PC-9 (cell line): ENCODE results near the gene AMTN. TPM values are rescaled to one million over a fixed set of nuclear protein-coding genes. Genes with fewer than 3 reads are reported as not detected.

ENCODE experiments used
- BruUV-seq: library from RNA; stranded (reverse); fragments of 400-500 nt; replicated peaks from 2 replicates; lab custom pipeline; 2021; lab: Mats Ljungman, UMichigan
- CTCF ChIA-PET: fragments of 300-600 bp; sonication (Branson Sonifier 250); formaldehyde crosslinking; loops from one replicate; lab custom pipeline; 2022; ENCODE audit warnings: antibody characterized with exemption; lab: Charles Lee
- POLR2A ChIA-PET: fragments of 300-600 bp; sonication (Branson Sonifier 250); formaldehyde crosslinking; loops from one replicate; lab custom pipeline; 2022; ENCODE audit warnings: antibody characterized with exemption; ENCODE audit not compliant: unreplicated experiment; lab: Charles Lee
- DNase-seq, 2 experiments: peaks; one replicate each; pipeline versions ENCODE4 v3.0.0 to v3.0.0-alpha.2; 2015 to 2022; ENCODE audit warnings: mixed read lengths in 1 of 2
- H2AFZ ChIP-seq: fragments of 200-600 bp; sonication (generic); 2 replicates; pipeline ENCODE4 v1.8.1; 2017; ENCODE audit warnings: antibody characterized with exemption
- H3F3A ChIP-seq: fragments of 200-600 bp; sonication (generic); 2 replicates; pipeline ENCODE4 v1.8.1; 2017; ENCODE audit warnings: antibody characterized with exemption, mild to moderate bottlenecking, low read depth; ENCODE audit not compliant: insufficient read depth
- H3K27ac ChIP-seq: fragments of 200-600 bp; sonication (generic); 2 replicates; pipeline ENCODE4 v1.6.1; 2016; ENCODE audit warnings: mixed run types
- H3K27me3 ChIP-seq: fragments of 200-600 bp; sonication (generic); 2 replicates; pipeline ENCODE4 v1.6.1; 2016; ENCODE audit warnings: low read depth, mixed run types; ENCODE audit not compliant: insufficient read depth
- H3K36me3 ChIP-seq: fragments of 200-600 bp; sonication (generic); 2 replicates; pipeline ENCODE4 v1.6.1; 2016; ENCODE audit warnings: low read depth, mixed run types
- H3K4me1 ChIP-seq: fragments of 200-600 bp; sonication (generic); replicated peaks from 2 replicates; pipeline ENCODE4 v1.6.1; 2016; ENCODE audit warnings: mixed run types; ENCODE audit not compliant: insufficient read depth
- H3K4me2 ChIP-seq: fragments of 200-600 bp; sonication (generic); 2 replicates; pipeline ENCODE4 v1.6.1; 2017; ENCODE audit warnings: mixed run types
- H3K4me3 ChIP-seq: fragments of 200-600 bp; sonication (generic); 2 replicates; pipeline ENCODE4 v1.6.1; 2016; ENCODE audit warnings: mixed run types
- H3K79me2 ChIP-seq: fragments of 200-600 bp; sonication (generic); 2 replicates; pipeline ENCODE4 v1.6.1; 2017; ENCODE audit warnings: low read depth, mixed run types
- H3K9me2 ChIP-seq: fragments of 200-600 bp; sonication (generic); 2 replicates; pipeline ENCODE4 v1.8.1; 2017; ENCODE audit warnings: mild to moderate bottlenecking; ENCODE audit not compliant: insufficient read depth
- H3K9me3 ChIP-seq: fragments of 200-600 bp; sonication (generic); 2 replicates; pipeline ENCODE4 v1.8.1; 2016; ENCODE audit warnings: low read depth; ENCODE audit not compliant: insufficient read depth
- H4K20me1 ChIP-seq: fragments of 200-600 bp; sonication (generic); 2 replicates; pipeline ENCODE4 v1.8.1; 2017; ENCODE audit not compliant: insufficient read depth
- EZH2 ChIP-seq: fragments of 200-600 bp; sonication (generic); IDR thresholded peaks from 2 replicates; pipeline ENCODE4 v1.8.0; 2017; ENCODE audit warnings: antibody characterized with exemption, low read depth
- intact Hi-C: fragments of 100-400 bp; cut with micrococcal nuclease; formaldehyde crosslinking; loops from one replicate; pipeline ENCODE4 v1.10.0; 2022; ENCODE audit not compliant: unreplicated experiment
- total RNA-seq: library from RNA; stranded (reverse); gene quantifications from 2 replicates; pipeline ENCODE4 v1.2.3, GENCODE V29; 2021
- TF ChIP-seq, protein P1 (sequence below): fragments of 200-600 bp; sonication (generic); conservative IDR thresholded peaks from 2 replicates; pipeline ENCODE4 v1.6.1; 2017; ENCODE audit warnings: mixed run types, antibody characterized with exemption, mild to moderate bottlenecking, moderate library complexity

Gene AMTN
- total RNA-seq, 1 experiment from 2014 or later = not detected

DNA sequence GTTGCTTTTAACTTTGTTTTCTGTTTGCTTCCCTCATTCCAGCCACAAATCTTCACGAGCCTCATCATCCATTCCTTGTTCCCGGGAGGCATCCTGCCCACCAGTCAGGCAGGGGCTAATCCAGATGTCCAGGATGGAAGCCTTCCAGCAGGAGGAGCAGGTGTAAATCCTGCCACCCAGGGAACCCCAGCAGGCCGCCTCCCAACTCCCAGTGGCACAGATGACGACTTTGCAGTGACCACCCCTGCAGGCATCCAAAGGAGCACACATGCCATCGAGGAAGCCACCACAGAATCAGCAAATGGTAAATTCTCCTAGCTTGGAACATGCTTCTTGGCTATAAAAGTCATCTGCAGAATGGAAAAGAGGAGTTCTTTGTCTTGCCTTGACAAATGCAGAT is 12.6 kb downstream of the AMTN start:
- no peaks in the 10 kb centered on the region for H3K27me3 ChIP-seq
- no peaks in the 10 kb centered on the region for H3K9me2 ChIP-seq
- H3K4me1 ChIP-seq = no peaks in the 10 kb centered on the region
- POLR2A ChIA-PET = no interaction called here
- no peak for DNase-seq
- H3K9me3 ChIP-seq = no peaks in the 10 kb centered on the region
- intact Hi-C loops = no loop called here
- H3F3A ChIP-seq = no peaks in the 10 kb centered on the region
- H4K20me1 ChIP-seq = no peaks in the 10 kb centered on the region
- CTCF ChIA-PET = no interaction called here
- H3K4me3 ChIP-seq = no peak overlapping the region
- H3K27ac ChIP-seq = no peak overlapping the region
- TF ChIP-seq, protein P1, sequence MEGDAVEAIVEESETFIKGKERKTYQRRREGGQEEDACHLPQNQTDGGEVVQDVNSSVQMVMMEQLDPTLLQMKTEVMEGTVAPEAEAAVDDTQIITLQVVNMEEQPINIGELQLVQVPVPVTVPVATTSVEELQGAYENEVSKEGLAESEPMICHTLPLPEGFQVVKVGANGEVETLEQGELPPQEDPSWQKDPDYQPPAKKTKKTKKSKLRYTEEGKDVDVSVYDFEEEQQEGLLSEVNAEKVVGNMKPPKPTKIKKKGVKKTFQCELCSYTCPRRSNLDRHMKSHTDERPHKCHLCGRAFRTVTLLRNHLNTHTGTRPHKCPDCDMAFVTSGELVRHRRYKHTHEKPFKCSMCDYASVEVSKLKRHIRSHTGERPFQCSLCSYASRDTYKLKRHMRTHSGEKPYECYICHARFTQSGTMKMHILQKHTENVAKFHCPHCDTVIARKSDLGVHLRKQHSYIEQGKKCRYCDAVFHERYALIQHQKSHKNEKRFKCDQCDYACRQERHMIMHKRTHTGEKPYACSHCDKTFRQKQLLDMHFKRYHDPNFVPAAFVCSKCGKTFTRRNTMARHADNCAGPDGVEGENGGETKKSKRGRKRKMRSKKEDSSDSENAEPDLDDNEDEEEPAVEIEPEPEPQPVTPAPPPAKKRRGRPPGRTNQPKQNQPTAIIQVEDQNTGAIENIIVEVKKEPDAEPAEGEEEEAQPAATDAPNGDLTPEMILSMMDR = no peak
- TF ChIP-seq EZH2 = no peak
- no TSS peak for BruUV-seq
- no peak overlapping the region for H3K4me2 ChIP-seq
- H3K36me3 ChIP-seq = no peaks in the 10 kb centered on the region
- no peak overlapping the region for H2AFZ ChIP-seq
- no peaks in the 10 kb centered on the region for H3K79me2 ChIP-seq

DNA sequence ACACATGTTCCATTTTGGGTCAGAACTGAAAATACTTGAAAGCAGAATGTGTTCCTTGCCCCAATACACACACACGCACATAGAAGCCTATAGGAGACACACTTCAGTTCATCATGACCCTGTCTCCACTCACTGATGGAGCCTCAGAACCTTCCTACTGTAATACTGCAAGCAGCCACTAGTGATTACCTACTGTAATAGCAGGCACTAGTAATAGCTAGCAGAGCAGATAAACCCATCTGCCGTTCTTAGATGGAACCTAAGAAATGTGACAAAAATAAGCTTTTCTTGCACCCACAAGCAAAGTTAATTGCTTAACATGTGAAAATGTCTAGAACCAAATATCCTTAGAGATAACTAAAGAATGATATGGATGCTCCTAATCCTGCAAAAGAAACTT is 13.6 kb downstream of the AMTN start:
- Histone ChIP-seq H3K4me1 (no peaks in the 10 kb centered on the region), H2AFZ (no peak overlapping the region), H3K4me2 (no peak overlapping the region), H3F3A (no peaks in the 10 kb centered on the region), H3K27ac (no peak overlapping the region), H3K36me3 (no peaks in the 10 kb centered on the region), H3K27me3 (no peaks in the 10 kb centered on the region), H3K79me2 (no peaks in the 10 kb centered on the region), H3K9me3 (no peaks in the 10 kb centered on the region), H3K9me2 (no peaks in the 10 kb centered on the region), H4K20me1 (no peaks in the 10 kb centered on the region), H3K4me3 (no peak overlapping the region)
- intact Hi-C loops = no loop called here
- no peak for DNase-seq
- ChIA-PET CTCF (interaction anchor here (0.6 kb wide), 2 partner anchors 21 to 710 kb away, joined by 3 read pairs; no protein-coding TSS in a partner anchor), POLR2A (no interaction called here)
- no peak for TF ChIP-seq EZH2
- TF ChIP-seq, protein P1 = no peak
- BruUV-seq = no TSS peak

DNA sequence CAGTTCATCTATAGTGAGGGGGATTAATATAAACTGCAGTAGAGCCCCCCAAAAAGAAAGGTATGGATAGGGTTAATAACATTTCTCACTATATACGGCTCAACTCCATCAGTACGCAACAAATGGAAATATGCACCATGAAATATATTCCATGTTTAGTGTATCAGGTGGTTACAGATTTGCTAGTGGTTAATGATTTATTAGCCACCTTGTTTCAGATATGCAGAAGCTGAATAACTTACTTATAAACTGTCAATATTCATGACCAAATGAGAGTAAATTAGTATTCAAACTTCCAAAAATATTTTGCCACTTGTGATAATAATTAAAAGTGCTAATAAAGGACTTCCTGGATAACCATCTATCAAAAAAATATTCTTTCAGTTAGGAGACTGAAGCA is 14.8 kb downstream of the AMTN start:
- Histone ChIP-seq H3K4me3 (no peak overlapping the region), H4K20me1 (no peaks in the 10 kb centered on the region), H3K36me3 (no peaks in the 10 kb centered on the region), H3K9me2 (no peaks in the 10 kb centered on the region), H3K9me3 (no peaks in the 10 kb centered on the region), H3K79me2 (no peaks in the 10 kb centered on the region), H3K27ac (no peak overlapping the region), H2AFZ (no peak overlapping the region), H3K4me2 (no peak overlapping the region), H3F3A (no peaks in the 10 kb centered on the region), H3K4me1 (no peaks in the 10 kb centered on the region), H3K27me3 (no peaks in the 10 kb centered on the region)
- DNase-seq = no peak
- TF ChIP-seq, protein P1 = no peak
- no peak for TF ChIP-seq EZH2
- intact Hi-C loops = no loop called here
- POLR2A ChIA-PET = no interaction called here
- BruUV-seq = no TSS peak
- CTCF ChIA-PET = no interaction called here
